Heart right ventricle (tissue), 16 donors: ENCODE results near the gene CDC123. TPM values are rescaled to one million over a fixed set of nuclear protein-coding genes. Genes with fewer than 3 reads are reported as not detected.

Source experiments
- ATAC-seq, 8 donors: fragments of 200-7000 bp; cut with Tn5 transposase; one replicate each; pipeline ENCODE4 v1.9.1; 2020; ENCODE audit warnings: mild to moderate bottlenecking in 8 of 8, moderate library complexity in 8 of 8, moderate number of reproducible peaks in 1 of 8
- DNase-seq, 2 donors: peaks; one replicate each; pipeline ENCODE4 v3.0.0-alpha.2; 2020
- H3K27ac ChIP-seq, 10 donors: fragments of 200-600 bp; sonication (generic) in 2 of 10; one replicate each; pipeline versions ENCODE4 v1.5.0 to v1.8.0; 2020 to 2022; ENCODE audit warnings: mild to moderate bottlenecking in 3 of 10
- H3K27me3 ChIP-seq, 7 donors: fragments of 200-600 bp; one replicate each; pipeline ENCODE4 v1.8.0; 2021 to 2022; ENCODE audit warnings: mild to moderate bottlenecking in 2 of 7
- H3K36me3 ChIP-seq, 9 donors: fragments of 200-600 bp; sonication (generic) in 1 of 9; one replicate each; pipeline versions ENCODE4 v1.5.0 to v1.8.0; 2020 to 2022; ENCODE audit warnings: mild to moderate bottlenecking in 2 of 9
- H3K4me1 ChIP-seq, 9 donors: fragments of 200-600 bp; sonication (generic) in 1 of 9; one replicate each; pipeline versions ENCODE4 v1.5.0 to v1.8.0; 2020 to 2022; ENCODE audit warnings: mild to moderate bottlenecking in 4 of 9
- H3K4me3 ChIP-seq, 10 donors: fragments of 200-600 bp; sonication (generic) in 2 of 10; one replicate each; pipeline versions ENCODE4 v1.5.0 to v1.8.0; 2020 to 2022; ENCODE audit warnings: mild to moderate bottlenecking in 7 of 10, moderate library complexity in 2 of 10
- H3K9me3 ChIP-seq, 11 donors: fragments of 200-600 bp in 10 of 11; sonication (generic) in 2 of 11; one replicate each; pipeline versions ENCODE4 v1.5.0 to v1.8.0; 2013 to 2022; ENCODE audit warnings: mild to moderate bottlenecking in 2 of 11, control low read depth in 1 of 11, moderate library complexity in 1 of 11
- WGBS, 2 donors: extraction: QIAGEN DNeasy Blood & Tissue Kit; methylation state at CpG; one replicate each; pipeline ENCODE4 v1.1.7; 2013; ENCODE audit warnings: inconsistent platforms in 1 of 2; 5-methylcytosine and 5-hydroxymethylcytosine counted together
- intact Hi-C, 10 donors: fragments of 100-400 bp; cut with DNase I; formaldehyde crosslinking; loops; one replicate each; pipeline versions ENCODE4 v1.11.1 to v1.14.2; 2022
- polyA plus RNA-seq, 2 donors: library from polyadenylated mRNA; stranded (reverse); fragments of 200-250 nt; gene quantifications; one replicate each; pipeline ENCODE4 v1.2.3, GENCODE V29; 2013
- total RNA-seq, 10 donors: library from RNA; stranded (reverse); fragmentation: NEBNext Ultra II Directional in 3 of 10; extraction: Animal tissue kit (Norgen Biotek cat#: 25700) in 3 of 10; gene quantifications; one replicate each; pipeline versions ENCODE4 v1.2.1 to v1.2.4, GENCODE V29; 2021 to 2023
- TF ChIP-seq, protein P1 (sequence below), 9 donors: fragments of 200-600 bp; sonication (generic) in 2 of 9; IDR thresholded peaks; one replicate each; pipeline versions ENCODE4 v1.5.0 to v1.8.0; 2021 to 2022; ENCODE audit warnings: antibody characterized with exemption in 9 of 9, mild to moderate bottlenecking in 5 of 9, moderate library complexity in 1 of 9
- donor health status: Arrhythmogenic right ventricular cardiomyopathy.
- donor health status: ischemic (EF 13 %, LVEDD 7.1; RV severe dilation, severe dysfunction).
- donor health status: healthy with polysubstance abuse.
- donor health status: DM: no; HTN: yes; CAD: no.
- donor health status: DM: no; HTN: no; CAD: no.
- donor health status: ischemic (EF 25% LVEDD 6.9; RV normal size, moderate dysfunction).
- donor health status: ischemic (EF 25% LVEDD 5.7; RV mildly dilated, moderate dysfunction).
- donor health status: healthy.
- donor health status: DM: yes; HTN: yes; CAD: no.
- donor health status: Ischemic cardiomyopathy.
- donor health status: ischemic (EF 35%, LVEDD 5.7; RV mildly dilated, moderate dysfunction).
- donor health status: nonischemic (EF 11% LVEDD 7.7; RV severe dilation, severe dysfunction).
- donor health status: DM: yes; HTN: yes; CAD: no.
- donor health status: PGD.
- donor health status: ischemic (EF 29% LVEDD 5.4; RV normal size, mild dysfunction).
- donor health status: nonischemic (EF 23%, LVEDD 6.1; RV moderate dilation, normal function).

CDC123 gene
- total and polyA plus RNA-seq, 12 donors: 22.2 to 57.6 (median 47.0) TPM

DNA sequence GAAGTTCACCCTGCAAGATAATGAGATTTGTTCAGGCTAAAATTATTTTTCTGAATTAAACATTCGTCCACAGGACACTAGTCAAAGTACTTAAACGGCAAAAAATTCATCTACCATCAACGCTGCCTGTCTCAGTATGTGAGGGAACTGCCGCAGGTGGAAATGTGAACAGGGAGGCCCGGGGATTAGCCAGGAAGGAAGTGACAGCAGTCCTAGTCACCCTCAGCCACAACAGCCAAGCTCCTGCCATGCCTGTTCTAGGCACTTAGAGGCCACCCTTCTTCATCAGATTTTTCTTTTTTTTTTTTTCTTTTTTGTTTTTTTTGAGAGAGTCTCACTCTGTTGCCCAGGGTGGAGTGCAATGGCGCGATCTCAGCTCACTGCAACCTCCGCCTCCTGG lies 9.7 kb upstream of the CDC123 start:
- Histone ChIP-seq H3K4me3 (no peak overlapping the region), H3K36me3 (peaks cover 0 to 62% (median 17%) of the 10 kb centered on the region in 9 donors), H3K4me1 (peaks cover 0 to 16% (median 0%) of the 10 kb centered on the region in 9 donors), H3K27ac (no peak overlapping the region), H3K27me3 (no peaks in the 10 kb centered on the region), H3K9me3 (no peaks in the 10 kb centered on the region)
- intact Hi-C loops: no loop called here
- TF ChIP-seq, protein P1, sequence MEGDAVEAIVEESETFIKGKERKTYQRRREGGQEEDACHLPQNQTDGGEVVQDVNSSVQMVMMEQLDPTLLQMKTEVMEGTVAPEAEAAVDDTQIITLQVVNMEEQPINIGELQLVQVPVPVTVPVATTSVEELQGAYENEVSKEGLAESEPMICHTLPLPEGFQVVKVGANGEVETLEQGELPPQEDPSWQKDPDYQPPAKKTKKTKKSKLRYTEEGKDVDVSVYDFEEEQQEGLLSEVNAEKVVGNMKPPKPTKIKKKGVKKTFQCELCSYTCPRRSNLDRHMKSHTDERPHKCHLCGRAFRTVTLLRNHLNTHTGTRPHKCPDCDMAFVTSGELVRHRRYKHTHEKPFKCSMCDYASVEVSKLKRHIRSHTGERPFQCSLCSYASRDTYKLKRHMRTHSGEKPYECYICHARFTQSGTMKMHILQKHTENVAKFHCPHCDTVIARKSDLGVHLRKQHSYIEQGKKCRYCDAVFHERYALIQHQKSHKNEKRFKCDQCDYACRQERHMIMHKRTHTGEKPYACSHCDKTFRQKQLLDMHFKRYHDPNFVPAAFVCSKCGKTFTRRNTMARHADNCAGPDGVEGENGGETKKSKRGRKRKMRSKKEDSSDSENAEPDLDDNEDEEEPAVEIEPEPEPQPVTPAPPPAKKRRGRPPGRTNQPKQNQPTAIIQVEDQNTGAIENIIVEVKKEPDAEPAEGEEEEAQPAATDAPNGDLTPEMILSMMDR (IDR thresholded peaks at IDR 0.05): no peak
- ATAC-seq (no peak), DNase-seq (no peak)
- whole genome bisulfite sequencing, 2 donors: 77 to 86% methylated on average over 8 of the region's 8 CpGs

DNA sequence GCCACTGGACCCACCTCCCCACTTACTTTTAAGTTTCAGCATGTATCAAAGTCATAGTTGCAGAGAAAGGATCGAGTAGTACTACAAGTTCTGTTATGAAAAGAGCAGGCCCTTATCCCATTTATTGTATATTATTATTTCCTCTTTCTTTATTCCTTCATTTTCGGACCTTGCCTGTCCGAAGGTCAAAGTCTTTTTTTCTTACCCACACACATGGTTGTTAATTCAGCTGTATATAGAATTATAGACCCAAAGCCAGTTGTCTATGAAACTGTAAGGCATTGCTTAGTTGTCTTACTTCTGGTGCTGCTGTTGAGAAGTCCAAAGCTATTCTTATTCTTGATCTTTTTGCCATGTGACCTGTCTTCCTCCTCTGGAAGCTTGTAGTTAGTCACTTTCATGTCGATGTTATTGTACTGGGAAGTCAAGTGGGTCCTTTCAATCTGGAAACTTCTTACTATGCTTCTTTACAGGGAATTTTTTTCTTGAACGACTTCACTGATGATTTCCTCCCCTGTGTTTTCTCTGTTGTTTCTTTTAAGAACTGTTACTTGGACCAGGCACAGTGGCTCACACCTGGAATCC lies 8.6 kb upstream of the CDC123 start:
- Histone ChIP-seq H3K36me3 (peaks cover 0 to 53% (median 17%) of the 10 kb centered on the region in 9 donors), H3K27me3 (no peaks in the 10 kb centered on the region), H3K9me3 (no peaks in the 10 kb centered on the region), H3K4me3 (no peak overlapping the region), H3K27ac (no peak overlapping the region), H3K4me1 (peaks cover 0 to 18% (median 0%) of the 10 kb centered on the region in 9 donors)
- TF ChIP-seq, protein P1 (IDR thresholded peaks at IDR 0.05): no peak
- 78 to 84% methylated on average over 5 of the region's 5 CpGs for WGBS, 2 donors
- DNase-seq (no peak), ATAC-seq (no peak)
- intact Hi-C loops: no loop called here

DNA sequence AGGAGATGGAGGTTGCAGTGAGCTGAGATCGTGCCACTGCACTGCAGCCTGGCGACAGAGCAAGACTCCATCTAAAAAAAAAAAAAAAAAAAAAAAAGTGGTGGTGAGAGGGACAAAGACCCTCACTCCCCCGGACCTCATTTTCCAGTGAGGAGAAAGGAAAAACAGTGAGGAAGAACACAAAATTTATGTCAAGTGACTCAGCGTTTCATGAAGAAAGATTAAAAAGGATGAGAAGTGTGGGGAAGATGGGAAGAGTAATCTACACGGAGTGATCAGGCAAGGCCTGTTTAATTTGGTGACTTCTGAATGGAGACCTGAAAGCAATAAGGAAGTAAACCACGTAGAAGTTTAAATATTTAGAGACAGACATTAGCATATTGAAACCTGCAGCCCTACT lies 7.3 kb upstream of the CDC123 start:
- Histone ChIP-seq H3K27me3 (no peaks in the 10 kb centered on the region), H3K4me3 (no peak overlapping the region), H3K4me1 (peaks cover 0 to 26% (median 2%) of the 10 kb centered on the region in 9 donors), H3K9me3 (no peaks in the 10 kb centered on the region), H3K36me3 (peaks cover 0 to 49% (median 17%) of the 10 kb centered on the region in 9 donors), H3K27ac (no peak overlapping the region)
- DNase-seq (no peak), ATAC-seq (no peak)
- TF ChIP-seq, protein P1 (IDR thresholded peaks at IDR 0.05): no peak
- 80 to 84% methylated on average over 6 of the region's 6 CpGs for WGBS, 2 donors
- intact Hi-C loops: no loop called here

DNA sequence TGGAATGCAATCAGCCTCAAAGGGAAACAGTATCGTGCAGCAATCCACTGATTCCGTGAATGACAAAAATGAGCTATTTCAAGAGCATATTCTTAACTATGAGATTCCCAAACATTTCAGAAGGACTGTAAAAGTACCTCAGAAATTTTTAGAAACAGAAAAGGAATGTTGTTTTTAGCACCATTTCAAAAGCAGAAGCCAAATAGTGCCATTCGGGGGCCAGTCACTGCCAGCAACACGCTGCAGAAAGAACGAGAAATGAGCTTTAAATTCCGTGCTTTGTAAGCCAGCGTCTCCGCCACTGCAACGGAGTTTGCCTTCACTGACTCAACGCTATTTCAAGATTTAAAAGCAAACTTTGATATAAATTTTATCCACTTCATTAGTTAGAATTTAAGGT lies 6.6 kb upstream of the CDC123 start:
- no peaks in the 10 kb centered on the region for H3K27me3 ChIP-seq
- TF ChIP-seq, protein P1 (IDR thresholded peaks at IDR 0.05): no peak
- no peak overlapping the region for H3K4me3 ChIP-seq
- H3K9me3 ChIP-seq: no peaks in the 10 kb centered on the region
- H3K4me1 ChIP-seq: peaks cover 0 to 34% (median 9%) of the 10 kb centered on the region in 9 donors
- H3K27ac ChIP-seq: no peak overlapping the region
- DNase-seq (no peak), ATAC-seq (no peak)
- intact Hi-C loops: no loop called here
- 97 to 98% methylated on average over 10 of the region's 10 CpGs for WGBS, 2 donors
- peaks cover 0 to 41% (median 17%) of the 10 kb centered on the region in 9 donors for H3K36me3 ChIP-seq
